ENCODE data around the gene CFAP119.

CFAP119 gene

DNA sequence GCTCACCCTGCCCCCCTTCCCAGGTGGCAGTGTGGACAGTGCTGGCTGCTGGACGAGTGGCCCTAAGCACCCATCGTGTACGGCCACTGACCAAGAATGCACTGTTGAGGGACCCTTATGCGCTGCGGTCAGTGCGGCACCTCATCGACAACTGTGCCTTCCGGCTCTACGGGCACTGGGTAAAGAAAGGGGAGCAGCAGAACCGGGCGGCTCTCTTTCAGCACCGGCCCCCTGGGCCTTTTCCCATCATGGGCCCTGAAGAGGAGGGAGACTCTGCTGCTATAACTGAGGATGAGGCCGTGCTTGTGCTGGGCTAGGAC lies 5.1 kb downstream of the CFAP119 start:
- Histone ChIP-seq H3K4me3 (ENCODE audit: insufficient read depth, low read length, poor library complexity, severe bottlenecking) (no peak overlapping the region), H3K9me2 (replicated peaks; ENCODE audit: insufficient read depth, low read length) (no peaks in the 10 kb centered on the region), H2AFZ (ENCODE audit: low read depth, low read length, severe bottlenecking) (no peak overlapping the region), H3K79me2 (ENCODE audit: insufficient read depth, low read length) (no peaks in the 10 kb centered on the region), H3K4me2 (ENCODE audit: low read depth, low read length, poor library complexity, severe bottlenecking) (no peak overlapping the region), H3K27me3 (ENCODE audit: low read length) (no peaks in the 10 kb centered on the region), H3K9me3 (ENCODE audit: insufficient read depth, low read length) (no peaks in the 10 kb centered on the region), H3K27ac (ENCODE audit: low read depth, low read length) (no peak overlapping the region), H3F3A (ENCODE audit: insufficient read depth) (peaks cover 15% of the 10 kb centered on the region; the same call in 1 of the 2 replicates), H3K9ac (ENCODE audit: low read length) (no peak overlapping the region), H3K36me3 (ENCODE audit: low read length) (peaks cover 4% of the 10 kb centered on the region; the same call in 1 of the 2 replicates), H4K20me1 (ENCODE audit: low read depth, low read length) (no peaks in the 10 kb centered on the region)
- no peak for TF ChIP-seq EZH2phosphoT487 (conservative IDR thresholded peaks at IDR 0.05; ENCODE audit: low read length)
- TF ChIP-seq, protein P1, sequence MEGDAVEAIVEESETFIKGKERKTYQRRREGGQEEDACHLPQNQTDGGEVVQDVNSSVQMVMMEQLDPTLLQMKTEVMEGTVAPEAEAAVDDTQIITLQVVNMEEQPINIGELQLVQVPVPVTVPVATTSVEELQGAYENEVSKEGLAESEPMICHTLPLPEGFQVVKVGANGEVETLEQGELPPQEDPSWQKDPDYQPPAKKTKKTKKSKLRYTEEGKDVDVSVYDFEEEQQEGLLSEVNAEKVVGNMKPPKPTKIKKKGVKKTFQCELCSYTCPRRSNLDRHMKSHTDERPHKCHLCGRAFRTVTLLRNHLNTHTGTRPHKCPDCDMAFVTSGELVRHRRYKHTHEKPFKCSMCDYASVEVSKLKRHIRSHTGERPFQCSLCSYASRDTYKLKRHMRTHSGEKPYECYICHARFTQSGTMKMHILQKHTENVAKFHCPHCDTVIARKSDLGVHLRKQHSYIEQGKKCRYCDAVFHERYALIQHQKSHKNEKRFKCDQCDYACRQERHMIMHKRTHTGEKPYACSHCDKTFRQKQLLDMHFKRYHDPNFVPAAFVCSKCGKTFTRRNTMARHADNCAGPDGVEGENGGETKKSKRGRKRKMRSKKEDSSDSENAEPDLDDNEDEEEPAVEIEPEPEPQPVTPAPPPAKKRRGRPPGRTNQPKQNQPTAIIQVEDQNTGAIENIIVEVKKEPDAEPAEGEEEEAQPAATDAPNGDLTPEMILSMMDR (IDR thresholded peaks at IDR 0.05; ENCODE audit: insufficient read depth, low read length, poor library complexity, severe bottlenecking): no peak

DNA sequence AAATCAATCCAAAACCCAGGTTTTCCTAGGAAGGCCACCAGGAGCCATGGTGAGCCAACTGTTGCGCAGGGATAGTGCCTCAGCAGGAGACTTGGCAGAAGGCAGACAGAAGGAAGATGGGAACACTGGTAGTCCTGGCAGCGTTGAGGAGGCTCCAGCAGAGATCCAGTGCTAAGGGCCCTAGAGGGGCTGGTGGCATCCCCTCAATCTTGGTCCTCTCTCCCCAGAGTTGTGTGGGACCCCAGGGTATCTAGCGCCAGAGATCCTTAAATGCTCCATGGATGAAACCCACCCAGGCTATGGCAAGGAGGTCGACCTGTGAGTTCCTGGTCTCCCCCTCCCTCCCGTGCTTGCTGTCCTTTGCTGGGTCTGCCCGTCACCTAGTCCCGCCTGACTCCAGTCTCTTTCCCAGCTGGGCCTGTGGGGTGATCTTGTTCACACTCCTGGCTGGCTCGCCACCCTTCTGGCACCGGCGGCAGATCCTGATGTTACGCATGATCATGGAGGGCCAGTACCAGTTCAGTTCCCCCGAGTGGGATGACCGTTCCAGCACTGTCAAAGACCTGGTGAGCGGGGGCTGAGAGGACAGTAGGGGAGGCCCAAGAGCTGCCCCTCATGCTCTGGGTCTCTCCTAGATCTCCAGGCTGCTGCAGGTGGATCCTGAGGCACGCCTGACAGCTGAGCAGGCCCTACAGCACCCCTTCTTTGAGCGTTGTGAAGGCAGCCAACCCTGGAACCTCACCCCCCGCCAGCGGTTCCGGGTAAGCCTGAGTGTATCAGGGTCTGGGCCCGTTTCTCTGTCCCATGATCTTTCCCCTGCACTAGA lies 5.7 kb downstream of the CFAP119 start:
- no peaks in the 10 kb centered on the region for H3K9me2 ChIP-seq (replicated peaks; ENCODE audit: insufficient read depth, low read length)
- H3K27me3 ChIP-seq (ENCODE audit: low read length): no peaks in the 10 kb centered on the region
- H4K20me1 ChIP-seq (ENCODE audit: low read depth, low read length): no peaks in the 10 kb centered on the region
- no peak overlapping the region for H3K27ac ChIP-seq (ENCODE audit: low read depth, low read length)
- H3K4me2 ChIP-seq (ENCODE audit: low read depth, low read length, poor library complexity, severe bottlenecking): no peak overlapping the region
- H3F3A ChIP-seq (ENCODE audit: insufficient read depth): peaks cover 15% of the 10 kb centered on the region; the same call in 1 of the 2 replicates
- no peaks in the 10 kb centered on the region for H3K79me2 ChIP-seq (ENCODE audit: insufficient read depth, low read length)
- no peak overlapping the region for H3K4me3 ChIP-seq (ENCODE audit: insufficient read depth, low read length, poor library complexity, severe bottlenecking)
- TF ChIP-seq, protein P1 (IDR thresholded peaks at IDR 0.05; ENCODE audit: insufficient read depth, low read length, poor library complexity, severe bottlenecking): no peak
- TF ChIP-seq EZH2phosphoT487 (conservative IDR thresholded peaks at IDR 0.05; ENCODE audit: low read length): no peak
- H3K9me3 ChIP-seq (ENCODE audit: insufficient read depth, low read length): no peaks in the 10 kb centered on the region
- no peak overlapping the region for H3K9ac ChIP-seq (ENCODE audit: low read length)
- H3K36me3 ChIP-seq (ENCODE audit: low read length): peaks cover 4% of the 10 kb centered on the region; the same call in 1 of the 2 replicates
- no peak overlapping the region for H2AFZ ChIP-seq (ENCODE audit: low read depth, low read length, severe bottlenecking)

DNA sequence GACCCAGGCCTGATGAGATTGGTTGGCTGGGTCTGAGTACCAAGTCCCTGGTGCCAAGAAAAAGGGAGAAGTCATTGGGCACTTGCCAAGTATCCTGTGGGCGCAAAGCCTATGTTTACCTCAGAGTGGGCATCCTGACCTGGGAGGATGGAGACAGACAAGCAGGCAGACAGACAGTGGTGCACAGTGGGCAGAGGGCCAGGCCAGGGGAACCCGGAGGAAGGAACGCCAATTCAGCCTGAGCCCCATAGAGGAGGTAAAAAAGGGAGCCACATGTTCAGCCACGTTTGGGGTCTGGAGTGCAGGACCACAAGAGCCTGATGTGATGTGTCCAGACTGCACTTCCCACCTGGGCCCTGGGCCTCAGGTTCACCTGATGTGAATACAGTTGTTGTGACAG lies 8.3 kb downstream of the CFAP119 start:
- Histone ChIP-seq H3K27ac (ENCODE audit: low read depth, low read length) (no peak overlapping the region), H3K79me2 (ENCODE audit: insufficient read depth, low read length) (peaks cover 19% of the 10 kb centered on the region), H3K36me3 (ENCODE audit: low read length) (peaks cover 4% of the 10 kb centered on the region; the same call in 1 of the 2 replicates), H3K9me3 (ENCODE audit: insufficient read depth, low read length) (no peaks in the 10 kb centered on the region), H3K9ac (ENCODE audit: low read length) (no peak overlapping the region), H3K27me3 (ENCODE audit: low read length) (no peaks in the 10 kb centered on the region), H3K4me3 (ENCODE audit: insufficient read depth, low read length, poor library complexity, severe bottlenecking) (no peak overlapping the region), H3K4me2 (ENCODE audit: low read depth, low read length, poor library complexity, severe bottlenecking) (no peak overlapping the region), H4K20me1 (ENCODE audit: low read depth, low read length) (no peaks in the 10 kb centered on the region), H3F3A (ENCODE audit: insufficient read depth) (peaks cover 4% of the 10 kb centered on the region; the same call in 1 of the 2 replicates), H2AFZ (ENCODE audit: low read depth, low read length, severe bottlenecking) (no peak overlapping the region), H3K9me2 (replicated peaks; ENCODE audit: insufficient read depth, low read length) (no peaks in the 10 kb centered on the region)
- TF ChIP-seq EZH2phosphoT487 (conservative IDR thresholded peaks at IDR 0.05; ENCODE audit: low read length): no peak
- TF ChIP-seq, protein P1 (IDR thresholded peaks at IDR 0.05; ENCODE audit: insufficient read depth, low read length, poor library complexity, severe bottlenecking): no peak

Measured in SU-DHL-6 (cell line).